Measurements from ENCODE around the gene PCP4.

GRCh38 chr21:39935716-39936115 is 68.5 kb downstream of the PCP4 start:
- no peak for TF ChIP-seq RFX1 (IDR thresholded peaks at IDR 0.05)
- no peak for TF ChIP-seq HNRNPL (IDR thresholded peaks at IDR 0.05; ENCODE audit: low read depth, low read length)
- TF ChIP-seq ZNF23 (CRISPR knock-in tag; IDR thresholded peaks at IDR 0.05) = no peak
- TF ChIP-seq POLR2A (conservative IDR thresholded peaks at IDR 0.05) = no peak
- no peak for TF ChIP-seq CHCHD3 (CRISPR knock-in tag; IDR thresholded peaks at IDR 0.05)
- TF ChIP-seq CTCF (IDR thresholded peaks at IDR 0.05 in 2 of 3, conservative IDR thresholded peaks at IDR 0.05 in 1 of 3; ENCODE audit: insufficient read depth in 2 of 3, low read depth in 1 of 3, low read length in 3 of 3) = no peak
- TF ChIP-seq NFRKB (IDR thresholded peaks at IDR 0.05; ENCODE audit: low read depth) = no peak
- TF ChIP-seq FOS (IDR thresholded peaks at IDR 0.05; ENCODE audit: extremely low read depth, insufficient read length) = no peak
- no peak for TF ChIP-seq POLR2AphosphoS5 (IDR thresholded peaks at IDR 0.05; ENCODE audit: control insufficient read depth, insufficient read depth, low read depth, low read length)
- TF ChIP-seq TEAD1 (CRISPR knock-in tag; IDR thresholded peaks at IDR 0.05) = no peak
- TF ChIP-seq MAX (CRISPR knock-in tag; IDR thresholded peaks at IDR 0.05) = no peak
- TF ChIP-seq NFE2 (IDR thresholded peaks at IDR 0.05; ENCODE audit: low read depth) = no peak
- no peak for TF ChIP-seq ATF3 (IDR thresholded peaks at IDR 0.05)
- TF ChIP-seq ATF3 (CRISPR knock-in tag; conservative IDR thresholded peaks at IDR 0.05) = no peak

Data from K562 (cell line).